HEK293 (cell line): ENCODE results near the gene GAS2L2.

ENCODE experiments used
- CTCF ChIA-PET: fragments of 350-600 bp; formaldehyde crosslinking; extraction: SDS; loops from one replicate; lab custom pipeline; 2021; ENCODE audit warnings: antibody characterized with exemption; lab: Yijun Ruan, JAX
- POLR2A ChIA-PET: fragments of 300-600 bp; formaldehyde crosslinking; extraction: SDS; loops from one replicate; lab custom pipeline; 2020; ENCODE audit warnings: antibody characterized with exemption, inconsistent platforms; lab: Yijun Ruan, JAX
- H3K27ac ChIP-seq: fragments of 200-500 bp; sonication (Bioruptor generic); 2 replicates; pipeline ENCODE4 v1.5.1; 2014; ENCODE audit warnings: low read depth, low read length, control low read depth, inconsistent platforms; ENCODE audit errors: extremely low read depth
- H3K36me3 ChIP-seq, 2 experiments: fragments of 200-500 bp in 1 of 2; sonication (Bioruptor generic) in 1 of 2; 1 replicate in 1 of 2; 2 replicates in 1 of 2; pipeline ENCODE4 v1.5.1; 2014 to 2017; ENCODE audit warnings: inconsistent platforms in 2 of 2, low read length in 2 of 2; ENCODE audit not compliant: control insufficient read depth in 2 of 2, insufficient read depth in 1 of 2
- H3K4me1 ChIP-seq: fragments of 200-500 bp; sonication (Bioruptor generic); 2 replicates; pipeline ENCODE4 v1.5.1; 2014; ENCODE audit warnings: mild to moderate bottlenecking, low read length, inconsistent platforms; ENCODE audit not compliant: control insufficient read depth, insufficient read depth
- H3K4me3 ChIP-seq: 2 replicates; pipeline ENCODE4 v1.5.1; 2011; ENCODE audit warnings: low read depth, mild to moderate bottlenecking, control low read depth, low read length, moderate library complexity
- H3K9me3 ChIP-seq: fragments of 200-500 bp; sonication (Bioruptor generic); 2 replicates; pipeline ENCODE4 v1.5.1; 2014; ENCODE audit warnings: low read depth, low read length, inconsistent platforms; ENCODE audit not compliant: control insufficient read depth, insufficient read depth
- PRDM2 ChIP-seq: fragments of 450-650 bp; formaldehyde crosslinking; IDR thresholded peaks from 2 replicates; pipeline ENCODE4 v1.5.1; 2016; ENCODE audit warnings: missing biosample characterization, missing genetic modification characterization, borderline replicate concordance
- ZBTB20 ChIP-seq: fragments of 450-650 bp; formaldehyde crosslinking; IDR thresholded peaks from 2 replicates; pipeline ENCODE4 v1.5.1; 2016; ENCODE audit warnings: missing biosample characterization, missing genetic modification characterization
- ZBTB49 ChIP-seq: fragments of 450-650 bp; formaldehyde crosslinking; IDR thresholded peaks from 2 replicates; pipeline ENCODE4 v1.5.1; 2016; ENCODE audit warnings: missing biosample characterization, missing genetic modification characterization, low read depth
- ZBTB6 ChIP-seq: fragments of 450-650 bp; formaldehyde crosslinking; IDR thresholded peaks from 2 replicates; pipeline ENCODE4 v1.5.1; 2017; ENCODE audit warnings: missing biosample characterization, missing genetic modification characterization
- ZFHX2 ChIP-seq: fragments of 450-650 bp; formaldehyde crosslinking; conservative IDR thresholded peaks from 2 replicates; pipeline ENCODE4 v1.5.1; 2016; ENCODE audit warnings: missing biosample characterization, missing genetic modification characterization
- ZNF202 ChIP-seq: fragments of 450-650 bp; formaldehyde crosslinking; IDR thresholded peaks from 2 replicates; pipeline ENCODE4 v1.5.1; 2016; ENCODE audit warnings: missing biosample characterization, missing genetic modification characterization, borderline replicate concordance
- ZNF239 ChIP-seq: fragments of 450-650 bp; formaldehyde crosslinking; IDR thresholded peaks from 2 replicates; pipeline ENCODE4 v1.5.1; 2016; ENCODE audit warnings: missing biosample characterization, missing genetic modification characterization
- ZNF292 ChIP-seq: fragments of 450-650 bp; formaldehyde crosslinking; IDR thresholded peaks from 2 replicates; pipeline ENCODE4 v1.5.1; 2016; ENCODE audit warnings: low read depth, missing biosample characterization, missing genetic modification characterization, borderline replicate concordance
- ZNF37A ChIP-seq: fragments of 450-650 bp; IDR thresholded peaks from 2 replicates; pipeline ENCODE4 v1.5.1; 2018; ENCODE audit warnings: missing biosample characterization, missing genetic modification characterization
- ZNF394 ChIP-seq: fragments of 450-650 bp; formaldehyde crosslinking; IDR thresholded peaks from 2 replicates; pipeline ENCODE4 v1.5.1; 2016; ENCODE audit warnings: missing biosample characterization, missing genetic modification characterization, mild to moderate bottlenecking, moderate library complexity, borderline replicate concordance
- ZNF426 ChIP-seq: fragments of 450-650 bp; formaldehyde crosslinking; IDR thresholded peaks from 2 replicates; pipeline ENCODE4 v1.5.1; 2017; ENCODE audit warnings: missing biosample characterization, missing genetic modification characterization, mild to moderate bottlenecking, inconsistent platforms, moderate library complexity
- ZNF548 ChIP-seq: fragments of 450-650 bp; formaldehyde crosslinking; IDR thresholded peaks from 2 replicates; pipeline ENCODE4 v1.5.1; 2016; ENCODE audit warnings: missing biosample characterization, missing genetic modification characterization
- ZNF549 ChIP-seq: fragments of 450-650 bp; IDR thresholded peaks from 2 replicates; pipeline ENCODE4 v1.5.1; 2018; ENCODE audit warnings: missing biosample characterization, missing genetic modification characterization, mild to moderate bottlenecking, inconsistent platforms, moderate library complexity
- ZNF626 ChIP-seq: fragments of 450-650 bp; sonication (Bioruptor Pico); formaldehyde crosslinking; IDR thresholded peaks from 2 replicates; pipeline ENCODE4 v1.5.1; 2018; ENCODE audit warnings: missing biosample characterization, missing genetic modification characterization, inconsistent platforms
- ZNF658 ChIP-seq: fragments of 450-650 bp; formaldehyde crosslinking; IDR thresholded peaks from 2 replicates; pipeline ENCODE4; 2016; ENCODE audit warnings: missing biosample characterization, missing genetic modification characterization
- ZNF707 ChIP-seq: fragments of 450-650 bp; formaldehyde crosslinking; IDR thresholded peaks from 2 replicates; pipeline ENCODE4 v1.5.1; 2016; ENCODE audit warnings: missing biosample characterization, missing genetic modification characterization
- ZNF791 ChIP-seq: fragments of 450-650 bp; formaldehyde crosslinking; IDR thresholded peaks from 2 replicates; pipeline ENCODE4 v1.5.1; 2016; ENCODE audit warnings: missing biosample characterization, missing genetic modification characterization
- TF ChIP-seq, protein P1 (sequence below): fragments of 450-650 bp; formaldehyde crosslinking; IDR thresholded peaks from 2 replicates; pipeline ENCODE4 v1.5.1; 2017; ENCODE audit warnings: missing biosample characterization, missing genetic modification characterization

Gene GAS2L2

GRCh38 chr17:35766489-35766877, 13.4 kb upstream of the GAS2L2 start (continued):
- no peak for TF ChIP-seq ZBTB49 (tag by site-specific recombination)
- no peak for TF ChIP-seq ZBTB20 (tag by site-specific recombination)
- TF ChIP-seq ZNF394 (tag by site-specific recombination), result no peak
- TF ChIP-seq ZNF707 (tag by site-specific recombination), result no peak
- TF ChIP-seq ZNF239 (tag by site-specific recombination), result no peak
- no peak for TF ChIP-seq ZNF626 (tag by site-specific recombination)
- TF ChIP-seq ZBTB6 (tag by site-specific recombination), result no peak
- TF ChIP-seq, all 188 proteins: peak for 0

DNA sequence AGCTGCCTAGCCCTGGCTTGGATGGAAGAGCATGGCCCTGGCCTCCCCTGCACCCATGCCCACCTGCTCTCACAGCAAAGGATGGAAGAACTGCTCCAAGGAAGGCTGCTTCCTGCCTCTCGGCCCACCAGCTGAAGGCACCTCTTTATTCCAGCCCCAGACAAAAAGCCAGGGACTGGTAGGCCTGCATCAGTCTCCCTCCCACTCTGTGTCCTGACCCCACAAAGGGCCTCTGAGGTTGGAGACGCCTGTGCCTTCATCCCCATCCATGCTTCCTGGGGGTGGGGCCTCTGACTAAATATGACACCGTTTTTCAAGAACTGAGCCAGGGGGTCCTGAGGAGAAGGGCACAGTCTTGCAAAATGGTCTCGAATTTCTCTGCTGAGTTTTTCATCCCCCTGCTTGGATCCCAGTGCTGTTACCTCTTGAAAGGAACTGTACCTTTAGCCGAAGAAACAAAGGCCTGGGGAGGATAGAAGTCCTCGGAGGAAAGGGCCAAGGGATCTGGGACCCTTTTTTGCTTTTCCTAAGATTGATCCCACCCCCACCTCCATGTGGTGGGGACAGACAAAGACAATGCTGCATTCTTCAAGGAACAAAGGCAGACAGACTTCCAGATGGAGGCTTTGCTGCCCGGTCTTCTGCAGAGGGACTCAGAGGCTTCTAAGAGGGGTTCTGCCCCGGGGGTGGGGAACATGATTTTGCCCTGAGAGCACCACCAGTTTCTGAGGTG, 12.9 kb upstream of the GAS2L2 start:
- CTCF ChIA-PET, result interaction anchor here (0.5 to 6.2 kb wide), 11 partner anchors 15 to 441 kb away, joined by 3 to 104 read pairs (median 15); partner anchors contain the start of gene MMP28
- POLR2A ChIA-PET, result interaction anchor here (1.2 to 2.1 kb wide), 2 partner anchors 22 to 43 kb away, joined by 3 to 13 read pairs; partner anchors contain the start of gene TAF15
- no peak overlapping the region for H3K4me3 ChIP-seq
- no peaks in the 10 kb centered on the region for H3K9me3 ChIP-seq
- no peaks in the 10 kb centered on the region for H3K36me3 ChIP-seq
- H3K27ac ChIP-seq, result no peak overlapping the region
- no peaks in the 10 kb centered on the region; the same call in 1 of the 2 replicates for H3K4me1 ChIP-seq
- no peak for TF ChIP-seq ZNF658
- no peak for TF ChIP-seq ZNF202 (tag by site-specific recombination)
- TF ChIP-seq ZNF549 (tag by site-specific recombination), result no peak
- no peak for TF ChIP-seq ZNF548 (tag by site-specific recombination)
- no peak for TF ChIP-seq PRDM2
- no peak for TF ChIP-seq ZNF791 (tag by site-specific recombination)
- no peak for TF ChIP-seq ZNF37A
- TF ChIP-seq ZFHX2 (tag by site-specific recombination), result no peak
- no peak for TF ChIP-seq ZNF426 (tag by site-specific recombination)
- TF ChIP-seq, protein P1, sequence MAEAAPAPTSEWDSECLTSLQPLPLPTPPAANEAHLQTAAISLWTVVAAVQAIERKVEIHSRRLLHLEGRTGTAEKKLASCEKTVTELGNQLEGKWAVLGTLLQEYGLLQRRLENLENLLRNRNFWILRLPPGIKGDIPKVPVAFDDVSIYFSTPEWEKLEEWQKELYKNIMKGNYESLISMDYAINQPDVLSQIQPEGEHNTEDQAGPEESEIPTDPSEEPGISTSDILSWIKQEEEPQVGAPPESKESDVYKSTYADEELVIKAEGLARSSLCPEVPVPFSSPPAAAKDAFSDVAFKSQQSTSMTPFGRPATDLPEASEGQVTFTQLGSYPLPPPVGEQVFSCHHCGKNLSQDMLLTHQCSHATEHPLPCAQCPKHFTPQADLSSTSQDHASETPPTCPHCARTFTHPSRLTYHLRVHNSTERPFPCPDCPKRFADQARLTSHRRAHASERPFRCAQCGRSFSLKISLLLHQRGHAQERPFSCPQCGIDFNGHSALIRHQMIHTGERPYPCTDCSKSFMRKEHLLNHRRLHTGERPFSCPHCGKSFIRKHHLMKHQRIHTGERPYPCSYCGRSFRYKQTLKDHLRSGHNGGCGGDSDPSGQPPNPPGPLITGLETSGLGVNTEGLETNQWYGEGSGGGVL (tag by site-specific recombination), result no peak
- TF ChIP-seq ZNF292, result no peak
- no peak for TF ChIP-seq ZNF626 (tag by site-specific recombination)
